Motor neuron (in vitro differentiated cells): ENCODE results near the gene CEND1. TPM values are rescaled to one million over a fixed set of nuclear protein-coding genes. Genes with fewer than 3 reads are reported as not detected.
A peak's percentile ranks its signal among the peaks of the same experiment; 100 is the strongest.

Source experiments
- ATAC-seq, 8 experiments: fragments of 200-7000 bp; cut with Tn5 transposase; replicated peaks in 6 of 8; 2 replicates each; pipeline ENCODE4 v1.8.0; 2021; ENCODE audit warnings: mild to moderate bottlenecking in 8 of 8, moderate library complexity in 8 of 8
- H3K27ac ChIP-seq, 2 donors: fragments of 250-450 bp; sonication (Bioruptor Pico); 2 replicates each; pipeline ENCODE4 v1.9.0; 2021; ENCODE audit warnings: antibody characterized with exemption in 2 of 2, mild to moderate bottlenecking in 2 of 2, moderate library complexity in 1 of 2
- H3K4me1 ChIP-seq, 2 donors: fragments of 250-450 bp; sonication (Bioruptor Pico); replicated peaks in 1 of 2; 2 replicates each; pipeline ENCODE4 v1.6.1; 2021; ENCODE audit warnings: antibody characterized with exemption in 2 of 2, mild to moderate bottlenecking in 2 of 2, moderate library complexity in 1 of 2
- H3K4me3 ChIP-seq, 5 donors: fragments of 250-450 bp; sonication (Bioruptor Pico); 2 replicates each; pipeline ENCODE4 v1.9.0; 2021; ENCODE audit warnings: antibody characterized with exemption in 5 of 5, mild to moderate bottlenecking in 5 of 5, moderate library complexity in 4 of 5
- WGBS, 10 experiments: fragments of 450-650 bp; shearing (Covaris generic); methylation state at CpG; one replicate each; pipeline ENCODE4 v1.0.0; 2022; 5-methylcytosine and 5-hydroxymethylcytosine counted together
- in situ Hi-C, 9 experiments: fragments of 400-800 bp; cut with MboI; loops; one replicate each; pipeline ENCODE4 v1.15.0; 2021; ENCODE audit warnings: low sequenced_read_pairs in 9 of 9, low pct_unique_long_range_greater_than_20kb in 2 of 9; ENCODE audit not compliant: unreplicated experiment in 9 of 9
- total RNA-seq, 8 experiments: library from RNA; unstranded; fragments of 300-600 nt; gene quantifications; 2 replicates each; pipeline versions ENCODE4 v1.2.3 to v1.2.4, GENCODE V29; 2022

The CEND1 gene
- total RNA-seq, 8 experiments from 2014 or later, result 1.8 to 21.7 (median 15.3) TPM

DNA sequence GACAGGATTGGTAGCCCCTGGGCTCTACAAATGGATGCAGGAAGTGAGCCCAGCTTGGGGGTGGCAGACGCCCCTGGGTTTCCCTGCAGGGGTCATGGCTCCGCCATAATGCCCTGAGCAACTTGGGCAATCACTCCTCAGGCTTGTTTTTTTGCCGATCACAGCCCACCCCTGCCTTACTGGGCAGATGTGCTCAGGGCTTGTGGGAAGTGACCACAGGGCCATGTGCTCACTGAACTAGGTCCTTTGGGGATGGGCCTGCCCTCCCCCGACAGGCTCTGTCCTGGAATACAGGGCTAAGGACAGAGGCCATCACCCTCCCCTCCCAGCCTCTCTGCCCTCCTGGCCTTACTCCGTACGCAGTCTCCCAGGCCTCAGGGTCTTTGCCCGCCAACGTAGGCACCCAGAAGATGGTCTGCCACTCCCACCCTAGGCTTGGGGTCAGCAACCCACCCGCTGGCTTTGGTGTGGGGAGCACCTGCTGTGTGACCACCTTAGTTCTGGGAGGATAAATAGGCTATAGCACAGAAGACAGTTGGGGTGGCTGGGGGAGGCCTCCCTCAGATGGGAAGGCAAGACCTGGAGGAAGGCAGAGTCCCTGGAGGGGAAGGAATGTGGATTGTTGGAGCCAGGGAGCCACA lies 23.7 kb upstream of the CEND1 start:
- H3K27ac ChIP-seq, result no peak overlapping the region
- ATAC-seq, result no peak
- in situ Hi-C loops, result no loop called here
- H3K4me3 ChIP-seq, result no peak overlapping the region
- WGBS, 10 experiments, result 50 to 80% (median 60%) methylated on average over 1 to 5 of the region's 9 CpGs; no CpG with 5 or more reads in 6 of the 10 experiments
- peaks cover 10 to 12% of the 10 kb centered on the region in 2 donors for H3K4me1 ChIP-seq

DNA sequence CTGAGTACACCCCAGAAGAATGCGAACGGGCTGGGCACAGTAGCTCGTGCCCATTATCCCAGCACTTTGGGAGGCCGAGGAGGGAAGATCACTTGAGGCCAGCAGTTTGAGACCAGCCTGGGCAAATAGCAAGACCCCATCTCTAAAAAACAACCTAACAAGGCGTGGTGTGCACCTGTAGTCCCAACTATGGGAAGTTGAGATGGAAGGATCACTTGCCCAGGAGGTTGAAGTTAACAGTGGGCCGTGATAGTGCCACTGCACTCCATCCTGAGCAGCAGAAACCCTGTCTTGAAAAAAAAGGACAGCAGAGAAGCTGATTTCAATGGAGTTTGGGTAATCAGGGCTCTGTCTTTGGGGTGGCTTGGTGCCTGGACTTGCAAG lies 23.2 kb upstream of the CEND1 start:
- no peak overlapping the region for H3K27ac ChIP-seq
- in situ Hi-C loops, result no loop called here
- 79 to 100% (median 93%) methylated on average over 1 to 4 of the region's 6 CpGs; no CpG with 5 or more reads in 4 of the 10 experiments for WGBS, 10 experiments
- no peak overlapping the region for H3K4me3 ChIP-seq
- peaks cover 13 to 16% of the 10 kb centered on the region in 2 donors for H3K4me1 ChIP-seq
- ATAC-seq, result no peak

DNA sequence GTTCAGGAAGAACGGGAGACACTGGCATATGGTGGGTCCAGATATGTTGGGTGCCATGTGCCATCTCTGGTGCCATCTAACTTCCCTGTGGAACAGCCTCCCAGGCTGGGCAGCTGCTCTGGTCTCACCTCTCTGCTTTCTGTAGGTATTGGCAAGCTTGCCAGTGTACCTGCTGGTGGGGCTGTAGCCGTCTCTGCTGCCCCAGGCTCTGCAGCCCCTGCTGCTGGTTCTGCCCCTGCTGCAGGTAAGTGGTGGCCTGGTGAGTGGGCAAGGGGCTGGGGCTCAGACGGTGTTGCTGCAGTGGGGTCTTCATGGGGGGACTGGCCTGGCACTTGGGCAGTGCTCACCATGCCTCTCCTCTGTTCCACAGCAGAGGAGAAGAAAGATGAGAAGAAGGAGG lies 22.5 kb upstream of the CEND1 start:
- ATAC-seq, result no peak
- WGBS, 10 experiments, result 100% methylated on average over 1 of the region's 3 CpGs; no CpG with 5 or more reads in 7 of the 10 experiments
- Histone ChIP-seq H3K4me3 (no peak overlapping the region), H3K27ac (no peak overlapping the region), H3K4me1 (peaks cover 15 to 16% of the 10 kb centered on the region in 2 donors)
- in situ Hi-C loops, result no loop called here

DNA sequence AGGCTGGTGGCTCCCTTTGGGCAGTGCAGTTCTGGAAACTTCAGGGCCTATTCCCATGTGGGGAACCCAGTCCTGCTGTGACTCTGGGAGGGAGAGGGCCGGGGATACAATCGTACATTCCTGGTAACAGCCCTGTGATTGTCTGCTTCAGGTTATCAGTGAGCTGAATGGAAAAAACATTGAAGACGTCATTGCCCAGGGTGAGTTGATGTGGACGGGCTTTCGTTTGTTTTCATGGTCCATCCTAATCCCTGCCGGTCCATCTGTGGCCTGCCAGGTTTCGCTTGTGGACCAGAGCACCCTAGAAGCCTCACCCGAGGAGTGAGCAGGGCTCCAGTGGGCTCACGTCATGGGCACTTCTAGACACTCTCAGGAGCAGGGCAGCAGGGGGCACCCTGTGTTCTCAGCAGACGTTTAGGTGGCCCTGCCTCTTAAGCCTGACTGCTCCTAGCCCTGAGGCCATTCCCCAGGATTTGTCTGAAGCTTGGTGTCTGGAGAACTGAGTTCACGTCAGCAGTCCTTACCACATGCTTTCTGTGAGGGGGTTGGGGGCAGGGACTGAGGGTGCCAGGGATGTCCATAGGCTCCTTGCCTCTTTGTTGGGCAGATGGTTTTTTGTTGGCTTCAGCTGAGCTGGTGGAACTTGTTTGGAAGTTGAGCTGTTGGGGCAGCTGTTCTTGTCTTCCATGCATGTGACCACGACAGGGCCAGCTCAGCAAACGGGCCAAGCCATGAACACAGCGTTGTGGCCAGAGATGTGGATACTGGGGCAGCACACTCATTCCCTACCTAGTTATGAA lies 21.8 kb upstream of the CEND1 start:
- peak in 1 of 8 experiments; percentile 1 for ATAC-seq
- in situ Hi-C loops, result no loop called here
- WGBS, 10 experiments, result 47 to 100% (median 73%) methylated on average over 2 to 12 of the region's 14 CpGs; no CpG with 5 or more reads in 3 of the 10 experiments

DNA sequence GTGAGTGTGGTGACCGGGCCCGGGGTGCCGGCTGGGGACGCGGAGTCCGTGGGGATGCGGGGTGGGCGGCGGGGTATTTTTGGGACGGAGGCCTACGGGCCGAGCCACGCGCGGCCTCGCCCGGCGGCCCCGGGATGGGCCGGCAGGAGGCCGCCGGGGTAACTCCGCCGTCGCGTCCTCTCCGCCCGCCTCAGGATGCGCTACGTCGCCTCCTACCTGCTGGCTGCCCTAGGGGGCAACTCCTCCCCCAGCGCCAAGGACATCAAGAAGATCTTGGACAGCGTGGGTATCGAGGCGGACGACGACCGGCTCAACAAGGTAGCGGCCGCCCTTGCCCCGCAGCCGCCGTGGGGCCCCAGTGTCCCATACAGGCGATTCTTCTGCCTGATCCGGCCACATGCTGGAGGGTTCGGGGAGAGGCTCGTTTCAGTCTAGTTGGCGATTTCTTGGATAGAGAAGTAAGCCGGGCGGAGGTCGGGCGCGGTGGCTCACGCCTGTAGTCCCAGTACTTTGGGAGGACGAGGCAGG lies 20.2 kb upstream of the CEND1 start:
- peak overlapping the region; percentile 61 to 90 (median 79) for H3K4me3 ChIP-seq
- 0% methylated on average over 1 to 7 of the region's 55 CpGs; no CpG with 5 or more reads in 6 of the 10 experiments for WGBS, 10 experiments
- peaks cover 16 to 18% of the 10 kb centered on the region in 2 donors for H3K4me1 ChIP-seq
- in situ Hi-C loops, result no loop called here
- peak in 3 of 8 experiments; percentile 0 for ATAC-seq
- peak overlapping the region; percentile 100 for H3K27ac ChIP-seq

More for the DNA sequence above, 21.8 kb upstream of the CEND1 start:
- Histone ChIP-seq H3K27ac (no peak overlapping the region), H3K4me1 (peaks cover 15 to 16% of the 10 kb centered on the region in 2 donors), H3K4me3 (peak overlapping the region in 1 of 5 donors; percentile 85)

DNA sequence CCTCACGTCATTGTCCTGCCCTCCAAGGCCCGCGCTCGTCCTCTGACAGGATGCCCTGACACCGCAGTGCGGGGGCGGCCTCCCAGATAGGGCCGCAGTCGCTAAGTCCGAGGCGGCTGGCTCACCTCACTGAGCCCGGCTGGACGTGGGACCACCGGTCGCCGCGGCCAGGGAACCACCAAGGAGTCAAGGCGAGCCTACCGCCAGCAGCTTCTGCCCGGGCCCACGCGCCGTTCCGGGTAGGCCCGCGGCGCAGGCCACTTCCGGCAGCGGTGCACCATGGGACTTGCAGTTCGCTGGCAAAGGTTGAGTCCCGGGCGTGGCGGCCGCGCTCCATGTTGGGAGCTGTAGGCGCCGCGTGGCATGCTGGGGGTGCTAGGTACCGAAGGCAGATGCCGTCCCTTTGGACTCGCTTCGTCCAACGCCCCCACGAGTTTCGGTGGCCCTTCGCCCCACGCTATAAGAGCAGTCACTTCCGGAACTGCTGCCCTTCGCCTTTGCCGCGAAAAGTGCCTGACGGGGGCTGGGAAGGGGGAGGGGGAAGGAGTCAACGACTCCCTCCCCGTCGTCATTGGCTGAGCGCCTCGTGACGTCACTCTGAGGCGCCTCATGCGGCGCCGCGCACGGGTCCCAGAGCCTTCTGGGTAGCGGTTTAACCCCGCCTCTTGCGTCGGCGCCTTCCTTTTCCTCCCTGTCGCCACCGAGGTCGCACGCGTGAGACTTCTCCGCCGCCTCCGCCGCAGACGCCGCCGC lies 19.6 kb upstream of the CEND1 start, which contains the start of gene RPLP2:
Gene RPLP2, plus strand, starts transcription at position 681 of the 753 bp plus-strand sequence. CDS start 268 bp downstream, outside the sequence.
- in situ Hi-C loops, result no loop called here
- Histone ChIP-seq H3K4me3 (peak within 1 kb of the TSS; percentile 61 to 90 (median 79)), H3K4me1 (peaks cover 19 to 22% of the 10 kb centered on the region in 2 donors), H3K27ac (peak within 1 kb of the TSS; percentile 100)
- ATAC-seq, result peak; percentile 73 to 88 (median 85)
- WGBS, 10 experiments, result 0% methylated on average over 2 to 8 of the region's 81 CpGs; no CpG with 5 or more reads in 7 of the 10 experiments

DNA sequence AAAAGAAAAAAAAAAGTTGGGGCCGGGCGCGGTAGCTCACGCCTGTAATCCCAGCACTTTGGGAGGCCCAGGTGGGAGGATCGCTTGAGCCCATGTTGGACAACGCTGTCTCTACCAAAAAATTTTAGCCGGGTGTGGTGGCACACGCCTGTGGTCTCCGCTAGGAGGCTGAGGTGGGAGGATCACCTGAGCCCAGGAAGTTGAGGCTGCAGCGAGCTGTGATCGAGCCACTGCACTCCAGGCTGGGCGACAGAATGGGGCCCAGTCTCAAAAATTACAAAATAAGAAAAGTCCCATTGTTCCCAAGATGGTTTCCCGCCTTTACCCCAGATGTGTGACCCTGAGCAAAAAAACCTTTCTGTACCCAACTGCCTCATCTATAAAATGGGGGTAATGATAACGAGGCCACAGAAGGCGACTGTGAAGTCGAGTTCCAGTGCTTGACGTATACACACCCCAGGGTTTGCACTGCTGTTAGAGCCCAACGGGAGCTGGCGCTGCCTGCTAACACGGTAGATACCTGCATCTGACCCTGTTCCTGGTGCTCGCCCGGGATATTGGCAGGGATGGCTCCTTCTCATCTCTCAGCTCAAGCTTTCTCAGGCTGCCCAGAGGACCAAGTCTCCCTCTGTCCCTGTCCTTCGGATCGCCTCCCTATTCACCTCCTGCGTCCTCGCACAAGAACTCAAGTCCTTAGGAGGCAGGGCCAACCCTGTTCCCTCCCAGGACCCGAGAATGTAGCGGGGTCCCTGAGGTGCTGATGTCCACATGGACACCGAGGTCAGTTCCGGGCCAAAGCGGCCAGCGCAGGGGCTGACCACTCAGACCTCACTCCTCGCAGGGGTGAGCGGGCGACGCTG lies 18.8 kb upstream of the CEND1 start:
- H3K27ac ChIP-seq, result peak overlapping the region; percentile 100
- in situ Hi-C loops, result no loop called here
- H3K4me1 ChIP-seq, result peaks cover 27 to 29% of the 10 kb centered on the region in 2 donors
- ATAC-seq, result peak in 7 of 8 experiments; percentile 53 to 72 (median 64)
- peak overlapping the region; percentile 61 to 90 (median 79) for H3K4me3 ChIP-seq
- WGBS, 10 experiments, result 0 to 100% (median 69%) methylated on average over 1 to 6 of the region's 36 CpGs; no CpG with 5 or more reads in 1 of the 10 experiments

DNA sequence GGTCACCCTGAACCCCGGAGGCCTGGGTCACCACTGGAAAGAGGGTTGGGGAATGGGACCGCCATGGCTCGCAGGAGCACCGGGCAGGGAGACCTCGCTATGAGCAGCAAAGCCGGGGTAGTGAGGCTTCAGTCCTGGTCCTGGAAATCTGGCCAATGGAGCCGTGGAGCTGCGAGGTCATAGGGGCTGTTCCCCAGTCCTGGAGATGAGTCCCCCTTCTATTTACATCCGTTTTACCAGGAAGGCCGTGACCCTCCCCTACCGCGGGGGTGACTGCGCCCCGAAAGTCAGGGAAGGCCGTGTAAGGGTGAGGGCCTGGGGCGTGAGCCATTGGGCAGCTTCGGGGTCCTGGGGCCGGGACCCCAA lies 14.7 kb upstream of the CEND1 start:
- 0 to 2% methylated on average over 1 to 7 of the region's 18 CpGs; no CpG with 5 or more reads in 8 of the 10 experiments for WGBS, 10 experiments
- in situ Hi-C loops, result no loop called here
- Histone ChIP-seq H3K27ac (peak overlapping the region; percentile 48 to 74), H3K4me3 (peak overlapping the region; percentile 36 to 47 (median 44)), H3K4me1 (peaks cover 17 to 21% of the 10 kb centered on the region in 2 donors)
- no peak for ATAC-seq

DNA sequence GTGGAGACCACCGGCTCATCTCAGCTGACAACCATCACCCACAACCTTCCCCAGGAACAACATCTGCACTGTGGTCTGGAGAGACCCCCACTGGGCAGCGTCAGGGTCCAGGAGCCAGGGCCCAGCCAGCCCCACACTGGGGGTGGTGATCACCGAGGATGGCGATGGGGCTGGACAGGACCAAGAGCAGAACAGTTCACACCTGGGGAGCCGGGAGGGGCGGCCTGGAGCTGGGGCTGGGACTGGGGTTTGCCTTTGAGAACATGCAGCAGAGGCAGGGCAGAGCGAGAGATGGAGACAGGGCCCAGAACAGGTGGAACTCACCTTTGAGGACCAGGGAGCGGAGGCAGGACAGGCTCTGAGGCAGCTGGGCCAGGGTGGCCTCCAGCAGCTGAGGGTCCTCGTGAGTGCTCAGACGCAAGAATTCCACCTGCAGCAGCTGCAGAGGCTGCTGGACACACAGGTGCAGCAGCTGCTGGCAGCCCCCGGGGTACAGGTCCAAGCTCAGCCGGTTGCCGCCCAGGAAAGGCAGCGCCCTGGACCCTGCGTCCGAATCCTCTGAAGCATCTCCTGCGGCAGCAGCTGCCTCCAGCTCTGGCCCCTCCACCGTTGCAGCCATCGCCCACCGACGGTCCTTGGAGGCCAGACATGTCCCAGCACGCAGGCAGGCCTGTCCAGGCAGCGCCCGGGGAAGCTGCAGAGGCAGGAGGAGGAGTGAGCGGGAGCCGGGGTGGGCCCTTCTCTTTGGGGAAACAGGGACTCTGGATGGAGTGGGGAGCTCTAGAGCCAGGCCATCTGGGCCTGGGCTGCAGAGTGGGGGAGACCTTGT lies 14.1 kb upstream of the CEND1 start:
- ATAC-seq, result peak in 3 of 8 experiments; percentile 1 to 2 (median 2)
- WGBS, 10 experiments, result 53 to 57% methylated on average over 3 to 11 of the region's 26 CpGs; no CpG with 5 or more reads in 8 of the 10 experiments
- in situ Hi-C loops, result no loop called here
- Histone ChIP-seq H3K27ac (peak overlapping the region in 1 of 2 donors; percentile 48), H3K4me1 (peaks cover 17 to 21% of the 10 kb centered on the region in 2 donors), H3K4me3 (peak overlapping the region; percentile 36 to 47 (median 44))

DNA sequence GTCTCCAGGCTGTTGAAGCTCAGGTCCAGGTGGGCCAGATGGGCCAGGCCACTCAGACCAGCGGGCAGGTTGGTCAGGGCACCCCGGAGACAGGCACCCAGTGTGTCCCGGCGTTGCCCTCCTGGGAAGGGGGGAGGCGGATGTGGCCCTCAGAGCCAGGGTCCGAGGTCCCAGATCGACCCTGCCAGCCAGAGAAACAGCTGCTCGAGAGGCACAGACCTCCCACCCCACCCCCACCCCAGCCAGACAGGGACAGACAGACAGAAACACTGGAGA lies 13.5 kb upstream of the CEND1 start:
- no CpG with 5 or more reads among the region's 8 CpGs for WGBS, 10 experiments
- in situ Hi-C loops, result no loop called here
- ATAC-seq, result no peak
- H3K27ac ChIP-seq, result no peak overlapping the region
- H3K4me1 ChIP-seq, result peaks cover 16 to 23% of the 10 kb centered on the region in 2 donors
- H3K4me3 ChIP-seq, result no peak overlapping the region

DNA sequence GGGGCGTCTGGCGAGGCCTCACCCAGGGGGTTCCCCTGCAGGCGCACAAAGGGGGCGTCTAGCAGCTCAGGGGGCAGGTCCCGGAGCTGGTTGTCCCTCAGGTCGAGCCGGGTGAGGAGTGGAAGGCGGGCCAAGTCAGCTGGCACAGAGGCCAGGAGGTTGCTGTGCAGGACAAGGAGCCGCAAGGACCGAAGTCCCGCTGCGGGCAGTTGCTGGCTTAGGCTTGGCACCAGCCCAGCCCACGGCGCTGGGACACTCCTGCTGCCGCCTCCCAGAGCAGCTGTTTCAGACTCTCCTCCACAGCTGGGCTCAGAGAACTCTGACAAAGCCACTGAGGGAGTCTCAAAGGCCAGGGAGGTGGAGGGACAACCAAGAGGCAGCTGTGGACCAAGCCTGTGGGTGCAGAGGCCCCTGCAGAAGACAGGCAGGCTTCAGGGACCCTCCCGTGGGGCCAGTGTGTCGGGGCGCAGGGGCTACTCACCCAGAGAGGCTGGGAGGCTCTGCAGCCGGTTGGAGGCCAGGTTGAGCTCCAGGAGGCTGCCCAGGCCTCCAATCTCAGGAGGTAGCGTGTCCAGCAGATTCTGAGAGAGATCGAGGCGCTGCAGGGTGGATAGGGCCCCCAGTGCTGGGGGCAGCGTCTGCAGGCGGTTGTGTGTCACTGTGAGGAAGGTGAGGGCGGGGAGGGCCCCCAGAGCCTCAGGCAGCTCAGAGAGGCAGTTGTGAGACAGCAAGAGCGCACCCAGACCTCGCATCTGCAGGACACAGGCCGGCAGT lies 13.0 kb upstream of the CEND1 start:
- no peak for ATAC-seq
- in situ Hi-C loops, result no loop called here
- Histone ChIP-seq H3K27ac (no peak overlapping the region), H3K4me1 (peaks cover 15 to 20% of the 10 kb centered on the region in 2 donors), H3K4me3 (no peak overlapping the region)
- WGBS, 10 experiments, result 90 to 100% (median 100%) methylated on average over 1 to 8 of the region's 28 CpGs; no CpG with 5 or more reads in 7 of the 10 experiments
